ENCODE results near the gene P4HA2. TPM values are rescaled to one million over a fixed set of nuclear protein-coding genes. Genes with fewer than 3 reads are reported as not detected.

The P4HA2 gene
- total and polyA plus RNA-seq, 2 donors: 13.2 to 16.5 TPM

- no peak overlapping the region for H3K27ac ChIP-seq (ENCODE audit: low read depth in 1 of 2, low read length in 1 of 2)
- H3K27me3 ChIP-seq (ENCODE audit: control insufficient read depth in 2 of 2, insufficient read depth in 1 of 2, low read length in 1 of 2): peaks cover 0 to 19% of the 10 kb centered on the region in 2 donors
- no peaks in the 10 kb centered on the region for H3K9me3 ChIP-seq (ENCODE audit: control insufficient read depth in 2 of 2, insufficient read depth in 1 of 2, low read length in 1 of 2)
- no peaks in the 10 kb centered on the region for H3K36me3 ChIP-seq (ENCODE audit: control insufficient read depth in 2 of 2, insufficient read depth in 2 of 2, low read length in 1 of 2)
- no peak overlapping the region for H3K4me3 ChIP-seq (ENCODE audit: low read length in 2 of 2)
- peaks cover 0 to 14% of the 10 kb centered on the region in 2 donors for H3K4me1 ChIP-seq (ENCODE audit: control insufficient read depth in 2 of 2, insufficient read depth in 2 of 2, low read length in 2 of 2)
- WGBS: 94% methylated on average over 6 of the region's 6 CpGs
- no peak for DNase-seq (ENCODE audit: low read depth in 6 of 9, low spot score in 9 of 9)
Observed at GRCh38 chr5:132270706-132271105, 43.1 kb upstream of the P4HA2 start.

- WGBS: 97% methylated on average over 1 of the region's 1 CpG
- Histone ChIP-seq H3K27me3 (ENCODE audit: control insufficient read depth in 2 of 2, insufficient read depth in 1 of 2, low read length in 1 of 2) (peaks cover 0 to 19% of the 10 kb centered on the region in 2 donors), H3K36me3 (ENCODE audit: control insufficient read depth in 2 of 2, insufficient read depth in 2 of 2, low read length in 1 of 2) (no peaks in the 10 kb centered on the region), H3K9me3 (ENCODE audit: control insufficient read depth in 2 of 2, insufficient read depth in 1 of 2, low read length in 1 of 2) (no peaks in the 10 kb centered on the region), H3K4me1 (ENCODE audit: control insufficient read depth in 2 of 2, insufficient read depth in 2 of 2, low read length in 2 of 2) (peaks cover 0 to 14% of the 10 kb centered on the region in 2 donors), H3K27ac (ENCODE audit: low read depth in 1 of 2, low read length in 1 of 2) (no peak overlapping the region), H3K4me3 (ENCODE audit: low read length in 2 of 2) (no peak overlapping the region)
- DNase-seq (ENCODE audit: low read depth in 6 of 9, low spot score in 9 of 9): no peak
Observed at GRCh38 chr5:132270335-132270665, 42.6 kb upstream of the P4HA2 start.

DNA sequence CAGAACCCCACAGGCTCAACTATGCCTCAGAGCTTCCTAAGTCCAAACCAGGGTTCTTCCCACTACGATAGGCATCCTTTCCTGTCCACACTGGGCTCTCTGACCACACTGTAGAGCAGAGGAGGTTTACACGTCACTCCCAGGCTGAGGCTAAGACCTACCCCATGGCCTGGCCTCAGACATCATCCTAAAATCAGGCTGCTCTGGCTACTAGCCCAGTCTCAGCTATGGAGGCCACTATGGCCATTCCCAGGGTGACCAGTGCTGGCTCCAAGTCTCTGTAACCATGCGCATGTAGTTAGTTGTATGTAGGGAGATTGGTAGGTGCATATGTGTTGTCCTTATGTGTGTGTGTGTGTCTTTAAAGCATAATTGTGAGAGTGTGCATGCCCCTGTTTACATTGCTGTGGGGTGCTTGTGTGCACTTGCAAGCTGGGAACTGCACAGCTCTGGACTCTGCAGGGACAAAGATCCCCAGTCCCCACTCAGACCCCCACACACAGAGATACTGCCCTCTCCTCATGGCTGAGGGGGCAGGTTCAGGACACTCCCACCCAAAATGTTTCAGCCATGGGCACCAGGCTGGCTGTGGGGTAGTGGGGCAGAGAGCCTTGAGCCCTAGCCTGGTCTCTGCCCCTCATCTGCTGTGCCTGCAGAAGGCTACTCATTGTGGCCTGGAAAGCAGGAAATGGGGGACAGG, 42.1 kb upstream of the P4HA2 start:
- Histone ChIP-seq H3K27ac (ENCODE audit: low read depth in 1 of 2, low read length in 1 of 2) (no peak overlapping the region), H3K4me1 (ENCODE audit: control insufficient read depth in 2 of 2, insufficient read depth in 2 of 2, low read length in 2 of 2) (peaks cover 0 to 14% of the 10 kb centered on the region in 2 donors), H3K36me3 (ENCODE audit: control insufficient read depth in 2 of 2, insufficient read depth in 2 of 2, low read length in 1 of 2) (no peaks in the 10 kb centered on the region), H3K4me3 (ENCODE audit: low read length in 2 of 2) (no peak overlapping the region), H3K9me3 (ENCODE audit: control insufficient read depth in 2 of 2, insufficient read depth in 1 of 2, low read length in 1 of 2) (no peaks in the 10 kb centered on the region), H3K27me3 (ENCODE audit: control insufficient read depth in 2 of 2, insufficient read depth in 1 of 2, low read length in 1 of 2) (peaks cover 0 to 19% of the 10 kb centered on the region in 2 donors)
- 96% methylated on average over 3 of the region's 3 CpGs for WGBS
- no peak for DNase-seq (ENCODE audit: low read depth in 6 of 9, low spot score in 9 of 9)

GRCh38 chr5:132268769-132269551, 41.3 kb upstream of the P4HA2 start:
- no peak for DNase-seq (ENCODE audit: low read depth in 6 of 9, low spot score in 9 of 9)
- 75% methylated on average over 8 of the region's 8 CpGs for WGBS
- Histone ChIP-seq H3K36me3 (ENCODE audit: control insufficient read depth in 2 of 2, insufficient read depth in 2 of 2, low read length in 1 of 2) (no peaks in the 10 kb centered on the region), H3K4me3 (ENCODE audit: low read length in 2 of 2) (no peak overlapping the region), H3K4me1 (ENCODE audit: control insufficient read depth in 2 of 2, insufficient read depth in 2 of 2, low read length in 2 of 2) (peaks cover 0 to 14% of the 10 kb centered on the region in 2 donors), H3K27me3 (ENCODE audit: control insufficient read depth in 2 of 2, insufficient read depth in 1 of 2, low read length in 1 of 2) (peaks cover 0 to 19% of the 10 kb centered on the region in 2 donors), H3K27ac (ENCODE audit: low read depth in 1 of 2, low read length in 1 of 2) (no peak overlapping the region), H3K9me3 (ENCODE audit: control insufficient read depth in 2 of 2, insufficient read depth in 1 of 2, low read length in 1 of 2) (no peaks in the 10 kb centered on the region)

DNA sequence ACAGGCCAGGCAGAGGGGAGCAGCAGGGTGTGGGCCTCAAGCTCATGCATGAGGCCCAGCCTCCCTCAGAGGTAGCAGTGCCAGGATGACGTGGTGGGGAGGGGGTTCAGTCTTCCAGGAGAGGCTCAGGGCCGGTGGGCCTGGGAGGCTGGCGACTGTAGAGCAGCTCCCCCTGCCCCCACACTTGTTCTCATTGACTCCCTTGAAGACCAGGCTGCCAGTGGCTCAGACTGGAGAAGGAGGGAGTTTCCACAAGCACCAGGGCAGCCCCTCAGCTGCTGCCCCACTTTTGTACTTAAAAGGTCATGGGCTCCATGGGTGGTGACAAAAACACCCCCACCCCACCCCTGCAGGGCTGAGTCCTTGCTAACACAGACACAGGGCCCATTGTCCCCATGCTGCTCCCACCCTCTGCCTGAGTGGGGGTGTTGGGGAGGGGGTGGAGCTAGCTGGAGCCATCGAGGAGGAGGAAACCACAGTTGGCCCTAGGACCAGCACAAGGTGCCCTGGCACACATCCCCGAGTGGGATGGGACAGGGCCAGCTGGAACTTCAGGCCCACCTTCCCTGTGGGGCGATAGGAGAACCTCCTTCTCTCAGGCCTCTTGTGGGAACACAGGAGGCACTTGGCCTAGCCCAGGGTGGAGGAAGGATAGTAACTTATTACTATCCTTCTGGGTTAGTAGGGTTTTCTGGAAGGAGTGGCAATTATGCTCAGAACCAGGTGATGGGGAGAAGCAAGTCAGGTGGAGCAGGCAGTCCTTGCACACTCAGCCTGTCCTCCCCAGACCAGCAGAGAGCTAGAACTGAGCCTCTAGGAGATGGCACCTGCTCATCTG, 40.5 kb upstream of the P4HA2 start:
- Histone ChIP-seq H3K27ac (ENCODE audit: low read depth in 1 of 2, low read length in 1 of 2) (peak overlapping the region in 1 of 2 donors; percentile 30), H3K27me3 (ENCODE audit: control insufficient read depth in 2 of 2, insufficient read depth in 1 of 2, low read length in 1 of 2) (peaks cover 0 to 19% of the 10 kb centered on the region in 2 donors), H3K9me3 (ENCODE audit: control insufficient read depth in 2 of 2, insufficient read depth in 1 of 2, low read length in 1 of 2) (no peaks in the 10 kb centered on the region), H3K4me1 (ENCODE audit: control insufficient read depth in 2 of 2, insufficient read depth in 2 of 2, low read length in 2 of 2) (peaks cover 0 to 14% of the 10 kb centered on the region in 2 donors), H3K36me3 (ENCODE audit: control insufficient read depth in 2 of 2, insufficient read depth in 2 of 2, low read length in 1 of 2) (no peaks in the 10 kb centered on the region), H3K4me3 (ENCODE audit: low read length in 2 of 2) (no peak overlapping the region)
- 77% methylated on average over 6 of the region's 6 CpGs for WGBS
- no peak for DNase-seq (ENCODE audit: low read depth in 6 of 9, low spot score in 9 of 9)

GRCh38 chr5:132267166-132267739, 39.6 kb upstream of the P4HA2 start:
- H3K27me3 ChIP-seq (ENCODE audit: control insufficient read depth in 2 of 2, insufficient read depth in 1 of 2, low read length in 1 of 2): peaks cover 0 to 15% of the 10 kb centered on the region in 2 donors
- DNase-seq (ENCODE audit: low read depth in 6 of 9, low spot score in 9 of 9): no peak
- H3K9me3 ChIP-seq (ENCODE audit: control insufficient read depth in 2 of 2, insufficient read depth in 1 of 2, low read length in 1 of 2): no peaks in the 10 kb centered on the region
- no peak overlapping the region for H3K4me3 ChIP-seq (ENCODE audit: low read length in 2 of 2)
- H3K27ac ChIP-seq (ENCODE audit: low read depth in 1 of 2, low read length in 1 of 2): no peak overlapping the region
- peaks cover 0 to 14% of the 10 kb centered on the region in 2 donors for H3K4me1 ChIP-seq (ENCODE audit: control insufficient read depth in 2 of 2, insufficient read depth in 2 of 2, low read length in 2 of 2)
- H3K36me3 ChIP-seq (ENCODE audit: control insufficient read depth in 2 of 2, insufficient read depth in 2 of 2, low read length in 1 of 2): no peaks in the 10 kb centered on the region

GRCh38 chr5:132266836-132267160, 39.1 kb upstream of the P4HA2 start:
- no peaks in the 10 kb centered on the region for H3K9me3 ChIP-seq (ENCODE audit: control insufficient read depth in 2 of 2, insufficient read depth in 1 of 2, low read length in 1 of 2)
- no peak for DNase-seq (ENCODE audit: low read depth in 6 of 9, low spot score in 9 of 9)
- H3K36me3 ChIP-seq (ENCODE audit: control insufficient read depth in 2 of 2, insufficient read depth in 2 of 2, low read length in 1 of 2): no peaks in the 10 kb centered on the region
- WGBS: 93% methylated on average over 1 of the region's 1 CpG
- no peak overlapping the region for H3K27ac ChIP-seq (ENCODE audit: low read depth in 1 of 2, low read length in 1 of 2)
- H3K4me1 ChIP-seq (ENCODE audit: control insufficient read depth in 2 of 2, insufficient read depth in 2 of 2, low read length in 2 of 2): peaks cover 0 to 14% of the 10 kb centered on the region in 2 donors
- no peak overlapping the region for H3K4me3 ChIP-seq (ENCODE audit: low read length in 2 of 2)
- peaks cover 0 to 10% of the 10 kb centered on the region in 2 donors for H3K27me3 ChIP-seq (ENCODE audit: control insufficient read depth in 2 of 2, insufficient read depth in 1 of 2, low read length in 1 of 2)

- H3K4me1 ChIP-seq (ENCODE audit: control insufficient read depth in 2 of 2, insufficient read depth in 2 of 2, low read length in 2 of 2): peaks cover 0 to 16% of the 10 kb centered on the region in 2 donors
- H3K27ac ChIP-seq (ENCODE audit: low read depth in 1 of 2, low read length in 1 of 2): no peak overlapping the region
- no peaks in the 10 kb centered on the region for H3K9me3 ChIP-seq (ENCODE audit: control insufficient read depth in 2 of 2, insufficient read depth in 1 of 2, low read length in 1 of 2)
- no peaks in the 10 kb centered on the region for H3K36me3 ChIP-seq (ENCODE audit: control insufficient read depth in 2 of 2, insufficient read depth in 2 of 2, low read length in 1 of 2)
- no peak overlapping the region for H3K4me3 ChIP-seq (ENCODE audit: low read length in 2 of 2)
- WGBS: 97% methylated on average over 7 of the region's 7 CpGs
- DNase-seq (ENCODE audit: low read depth in 6 of 9, low spot score in 9 of 9): no peak
- peaks cover 0 to 5% of the 10 kb centered on the region in 2 donors for H3K27me3 ChIP-seq (ENCODE audit: control insufficient read depth in 2 of 2, insufficient read depth in 1 of 2, low read length in 1 of 2)
Observed at GRCh38 chr5:132266031-132266835, 38.6 kb upstream of the P4HA2 start.
